ENCODE measurements around the gene PARVB.

Gene PARVB

GRCh38 chr22:44131989-44132685 is 108.0 kb downstream of the PARVB start:
- no peak for TF ChIP-seq CTCF (IDR thresholded peaks at IDR 0.05; ENCODE audit: low read depth, low read length)
- no peak overlapping the region for H3K4me3 ChIP-seq (ENCODE audit: low read depth, low read length)
- in situ Hi-C loops (cut with HindIII; ENCODE audit: low sequenced_read_pairs), result no loop called here
- no peak for DNase-seq (ENCODE audit: low read depth, low spot score)

DNA sequence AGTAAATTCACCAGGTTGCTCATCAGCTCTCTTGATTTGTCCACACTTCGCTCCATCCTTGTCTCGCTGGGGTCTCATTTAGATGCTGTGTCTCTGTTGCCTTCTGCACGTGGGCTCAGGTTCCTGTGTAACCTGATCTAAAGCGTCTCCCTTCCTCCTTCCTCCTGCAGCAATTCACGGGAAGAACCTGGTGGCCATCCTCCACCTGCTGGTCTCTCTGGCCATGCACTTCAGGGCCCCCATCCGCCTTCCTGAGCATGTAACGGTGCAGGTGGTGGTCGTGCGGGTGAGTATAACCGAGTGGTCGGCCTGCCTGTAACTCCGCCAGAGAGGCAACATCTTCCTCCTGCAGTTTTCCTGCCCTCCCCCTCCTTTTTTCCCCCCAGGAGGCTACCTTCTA is 108.6 kb downstream of the PARVB start:
- no peak for DNase-seq (ENCODE audit: low read depth, low spot score)
- in situ Hi-C loops (cut with HindIII; ENCODE audit: low sequenced_read_pairs), result no loop called here
- H3K4me3 ChIP-seq (ENCODE audit: low read depth, low read length), result no peak overlapping the region
- no peak for TF ChIP-seq CTCF (IDR thresholded peaks at IDR 0.05; ENCODE audit: low read depth, low read length)

- TF ChIP-seq CTCF (IDR thresholded peaks at IDR 0.05; ENCODE audit: low read depth, low read length), result no peak
- in situ Hi-C loops (cut with HindIII; ENCODE audit: low sequenced_read_pairs), result no loop called here
- DNase-seq (ENCODE audit: low read depth, low spot score), result peak; percentile 68
- H3K4me3 ChIP-seq (ENCODE audit: low read depth, low read length), result no peak overlapping the region
Observed at GRCh38 chr22:44133161-44133560, 109.1 kb downstream of the PARVB start.

- no peak overlapping the region for H3K4me3 ChIP-seq (ENCODE audit: low read depth, low read length)
- DNase-seq (ENCODE audit: low read depth, low spot score), result peak; percentile 97
- TF ChIP-seq CTCF (IDR thresholded peaks at IDR 0.05; ENCODE audit: low read depth, low read length), result no peak
- in situ Hi-C loops (cut with HindIII; ENCODE audit: low sequenced_read_pairs), result no loop called here
Observed at GRCh38 chr22:44133901-44134571, 109.9 kb downstream of the PARVB start.

- H3K4me3 ChIP-seq (ENCODE audit: low read depth, low read length), result no peak overlapping the region
- TF ChIP-seq CTCF (IDR thresholded peaks at IDR 0.05; ENCODE audit: low read depth, low read length), result no peak
- no peak for DNase-seq (ENCODE audit: low read depth, low spot score)
- in situ Hi-C loops (cut with HindIII; ENCODE audit: low sequenced_read_pairs), result no loop called here
Observed at GRCh38 chr22:44136112-44136511, 112.0 kb downstream of the PARVB start.

DNA sequence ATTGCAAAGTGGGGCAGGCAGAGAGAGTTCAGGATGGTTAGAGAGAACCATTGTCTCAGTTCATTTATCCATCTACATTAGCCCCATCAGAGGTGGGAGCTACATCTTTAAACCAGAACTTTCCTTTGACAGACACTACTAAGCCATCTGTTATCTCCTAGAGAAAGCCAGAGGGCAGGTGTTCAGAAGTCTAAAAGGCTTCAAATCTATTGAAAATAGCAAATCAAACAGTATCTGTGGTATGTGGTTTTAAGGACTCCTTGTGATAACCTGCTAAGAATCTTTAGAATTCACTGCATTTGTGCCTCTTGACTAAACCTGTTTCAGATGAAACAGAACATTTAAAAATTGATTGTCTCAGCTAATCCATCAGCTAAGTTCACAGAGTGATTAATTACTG is 112.7 kb downstream of the PARVB start:
- TF ChIP-seq CTCF (IDR thresholded peaks at IDR 0.05; ENCODE audit: low read depth, low read length), result no peak
- in situ Hi-C loops (cut with HindIII; ENCODE audit: low sequenced_read_pairs), result no loop called here
- no peak for DNase-seq (ENCODE audit: low read depth, low spot score)
- no peak overlapping the region for H3K4me3 ChIP-seq (ENCODE audit: low read depth, low read length)

Measured in astrocyte of the spinal cord (primary cell).